Stimulated activated CD4-positive, alpha-beta T cell treated with anti-CD3 and anti-CD28 coated beads, Interleukin-1b, Interleukin-23, amount 100 ng/mL, for 4 hours (primary cell): Measurements from ENCODE around the gene USP17L27.
A peak's percentile ranks its signal among the peaks of the same experiment; 100 is the strongest.
"Not testable (repeated sequence)": the region's sequence is repeated elsewhere in the genome, so short reads cannot be mapped to it uniquely, and the experiment has no call there.

Source experiments
- DNase-seq, 2 donors: peaks; one replicate each; pipeline ENCODE4 v3.0.0-alpha.2; 2020; ENCODE audit warnings: low read depth in 2 of 2

Gene USP17L27

GRCh38 chr4:9343848-9344247 is at the start of gene USP17L27:
TSS of gene USP17L27 (plus strand) at chr4:9344148. CDS start at chr4:9344148, 0 bp downstream.
- not testable (repeated sequence) for DNase-seq

GRCh38 chr4:9324191-9324590 is 19.8 kb upstream of the USP17L27 start:
- DNase-seq, result not testable (repeated sequence)

DNA sequence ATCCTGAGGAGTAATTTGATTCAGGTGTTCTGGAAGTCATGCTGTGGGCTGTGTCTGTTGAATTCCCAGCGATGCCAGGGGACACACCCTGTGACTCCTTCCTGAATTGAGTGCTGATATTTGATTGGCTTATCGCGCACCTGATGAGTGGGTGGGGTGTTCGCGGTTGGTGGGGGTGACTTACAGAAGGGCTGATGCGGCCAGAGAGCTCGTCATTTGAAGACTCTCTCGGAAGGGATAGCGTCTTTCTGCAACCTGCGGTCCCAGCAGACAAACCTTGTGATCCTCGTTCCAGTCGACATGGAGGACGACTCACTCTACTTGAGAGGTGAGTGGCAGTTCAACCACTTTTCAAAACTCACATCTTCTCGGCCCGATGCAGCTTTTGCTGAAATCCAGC is 19.1 kb upstream of the USP17L27 start, which contains the start of gene USP17L24:
Gene USP17L24, plus strand, starts transcription at position 301 of the 400 bp plus-strand sequence. Its CDS starts 0 bp downstream, at position 301.
- DNase-seq, result not testable (repeated sequence)

- DNase-seq, result not testable (repeated sequence)
Observed at GRCh38 chr4:9329611-9330010, 14.3 kb upstream of the USP17L27 start, which contains the start of gene USP17L25. TSS of gene USP17L25 (plus strand) at chr4:9329911. CDS start at chr4:9329911, 0 bp downstream.

- not testable (repeated sequence) for DNase-seq
Observed at GRCh38 chr4:9334358-9334757, 9.6 kb upstream of the USP17L27 start, which contains the start of gene USP17L26. TSS of gene USP17L26 (plus strand) at chr4:9334658. CDS start at chr4:9334658, 0 bp downstream.

- DNase-seq, result not testable (repeated sequence)
Observed at GRCh38 chr4:9339103-9339502, 4.8 kb upstream of the USP17L27 start, which contains the start of gene USP17L5. TSS of gene USP17L5 (plus strand) at chr4:9339403. CDS start at chr4:9339403, 0 bp downstream.

GRCh38 chr4:9348593-9348992 is 4.6 kb downstream of the USP17L27 start, which contains the start of gene USP17L28:
TSS of gene USP17L28 (plus strand) at chr4:9348893. CDS start at chr4:9348893, 0 bp downstream.
- not testable (repeated sequence) for DNase-seq

DNA sequence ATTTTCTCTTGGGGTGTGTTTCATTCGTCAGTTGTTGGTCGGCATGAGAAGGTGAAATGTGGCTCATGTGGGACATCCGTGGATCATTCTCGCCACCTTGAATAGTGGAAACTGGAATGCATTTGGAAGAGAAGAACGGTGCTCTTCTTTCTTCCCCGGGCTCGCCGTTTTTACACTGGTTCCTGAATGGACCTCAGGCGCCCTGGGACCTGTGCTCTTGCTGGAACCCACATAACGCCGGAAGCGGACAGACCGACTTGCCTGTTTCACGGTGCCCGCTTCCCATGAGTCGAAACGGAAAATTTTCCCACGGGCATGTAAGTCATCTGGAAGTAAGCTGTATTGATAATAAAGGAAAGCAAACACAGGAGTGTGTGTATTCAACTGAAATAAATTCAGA is 6.9 kb downstream of the USP17L27 start:
- DNase-seq, result not testable (repeated sequence)

DNA sequence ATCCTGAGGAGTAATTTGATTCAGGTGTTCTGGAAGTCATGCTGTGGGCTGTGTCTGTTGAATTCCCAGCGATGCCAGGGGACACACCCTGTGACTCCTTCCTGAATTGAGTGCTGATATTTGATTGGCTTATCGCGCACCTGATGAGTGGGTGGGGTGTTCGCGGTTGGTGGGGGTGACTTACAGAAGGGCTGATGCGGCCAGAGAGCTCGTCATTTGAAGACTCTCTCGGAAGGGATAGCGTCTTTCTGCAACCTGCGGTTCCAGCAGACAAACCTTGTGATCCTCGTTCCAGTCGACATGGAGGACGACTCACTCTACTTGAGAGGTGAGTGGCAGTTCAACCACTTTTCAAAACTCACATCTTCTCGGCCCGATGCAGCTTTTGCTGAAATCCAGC is 9.4 kb downstream of the USP17L27 start, which contains the start of gene USP17L29:
Gene USP17L29, plus strand, starts transcription at position 301 of the 400 bp plus-strand sequence. Its CDS starts 0 bp downstream, at position 301.
- not testable (repeated sequence) for DNase-seq

DNA sequence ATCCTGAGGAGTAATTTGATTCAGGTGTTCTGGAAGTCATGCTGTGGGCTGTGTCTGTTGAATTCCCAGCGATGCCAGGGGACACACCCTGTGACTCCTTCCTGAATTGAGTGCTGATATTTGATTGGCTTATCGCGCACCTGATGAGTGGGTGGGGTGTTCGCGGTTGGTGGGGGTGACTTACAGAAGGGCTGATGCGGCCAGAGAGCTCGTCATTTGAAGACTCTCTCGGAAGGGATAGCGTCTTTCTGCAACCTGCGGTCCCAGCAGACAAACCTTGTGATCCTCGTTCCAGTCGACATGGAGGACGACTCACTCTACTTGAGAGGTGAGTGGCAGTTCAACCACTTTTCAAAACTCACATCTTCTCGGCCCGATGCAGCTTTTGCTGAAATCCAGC is 18.9 kb downstream of the USP17L27 start, which contains the start of gene USP17L30:
Gene USP17L30, plus strand, starts transcription at position 301 of the 400 bp plus-strand sequence. Its CDS starts 0 bp downstream, at position 301.
- not testable (repeated sequence) for DNase-seq

- not testable (repeated sequence) for DNase-seq
Observed at GRCh38 chr4:9379881-9380280, 35.9 kb downstream of the USP17L27 start.

- peak in 1 of 2 donors; percentile 44 for DNase-seq
Observed at GRCh38 chr4:9381012-9381534, 37.1 kb downstream of the USP17L27 start.

GRCh38 chr4:9384126-9384525 is 40.2 kb downstream of the USP17L27 start:
- DNase-seq, result no peak

DNA sequence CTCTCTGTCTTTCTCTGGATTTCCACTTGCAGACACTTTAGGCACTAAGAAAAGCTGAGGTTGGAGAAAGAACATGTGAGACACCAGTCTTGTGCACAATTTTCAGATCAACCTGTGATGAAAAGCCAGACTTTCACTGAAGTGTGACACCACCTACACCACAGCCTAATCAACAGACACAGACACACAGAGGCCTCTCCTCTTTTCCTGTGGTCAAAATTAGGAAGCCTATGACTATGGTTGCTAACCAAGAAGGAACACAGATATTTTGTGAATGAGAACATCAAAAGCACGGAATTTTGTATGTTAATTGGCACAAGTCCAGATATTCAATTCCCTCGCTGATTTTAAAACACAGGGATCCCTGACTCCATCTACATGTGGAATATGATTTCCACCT is 45.1 kb downstream of the USP17L27 start:
- DNase-seq, result not testable (repeated sequence)
